Measurements from ENCODE around the gene MLPH.

DNA sequence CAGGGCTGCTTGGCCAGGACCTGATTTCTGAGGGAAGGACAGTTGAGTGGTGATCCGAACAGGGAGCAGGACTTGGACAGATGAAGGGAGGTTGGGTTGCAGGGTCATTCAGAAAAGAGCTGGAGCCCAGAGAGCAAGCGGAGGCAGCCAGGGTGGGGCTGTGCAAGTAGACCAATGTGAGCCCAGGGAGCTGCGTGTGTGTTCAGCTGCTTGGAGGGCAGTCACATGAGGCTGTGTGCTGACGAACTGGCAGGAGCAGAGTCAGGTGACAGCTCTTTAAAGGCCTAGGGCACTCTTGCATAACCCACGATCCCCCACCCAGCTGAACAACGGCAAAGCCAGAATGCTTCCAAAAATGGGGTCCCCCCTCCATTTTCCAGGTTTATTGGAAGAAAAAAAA lies 4.6 kb upstream of the MLPH start:
- TF ChIP-seq EZH2phosphoT487 (IDR thresholded peaks at IDR 0.05; ENCODE audit: borderline replicate concordance) (no peak), CTCF (conservative IDR thresholded peaks at IDR 0.05; ENCODE audit: low read length) (no peak)
